Nephron progenitor cell (in vitro differentiated cells): ENCODE data around the gene BATF.

Experiments
- DNase-seq: peaks from one replicate; pipeline ENCODE4 v3.0.0; 2021
- H3K27ac Mint-ChIP-seq: 2 replicates; pipeline ENCODE4 v1.8.0; 2021; ENCODE audit warnings: mild to moderate bottlenecking, moderate library complexity, mixed read lengths
- H3K27me3 Mint-ChIP-seq: 2 replicates; pipeline ENCODE4 v1.8.0; 2021; ENCODE audit warnings: mild to moderate bottlenecking, low read depth, mixed read lengths; ENCODE audit not compliant: poor library complexity
- H3K36me3 Mint-ChIP-seq: 2 replicates; pipeline ENCODE4 v1.8.0; 2021; ENCODE audit warnings: low read depth, mixed read lengths
- H3K4me1 Mint-ChIP-seq: 2 replicates; pipeline ENCODE4 v1.8.0; 2021; ENCODE audit warnings: mixed read lengths
- H3K4me3 Mint-ChIP-seq: 2 replicates; pipeline ENCODE4 v1.8.0; 2021; ENCODE audit warnings: mild to moderate bottlenecking, moderate library complexity, mixed read lengths
- H3K9me3 Mint-ChIP-seq: 2 replicates; pipeline ENCODE4 v1.8.0; 2021; ENCODE audit warnings: mild to moderate bottlenecking, moderate library complexity, mixed read lengths
- CTCF ChIP-seq: fragments of 200-600 bp; sonication (generic); IDR thresholded peaks from 2 replicates; pipeline ENCODE4 v1.5.0; 2021; ENCODE audit warnings: antibody characterized with exemption

The BATF gene

GRCh38 chr14:75492832-75493591 is 29.3 kb upstream of the BATF start:
- no peak for DNase-seq
- peaks cover 6% of the 10 kb centered on the region for H3K27me3 Mint-ChIP-seq
- TF ChIP-seq CTCF = no peak
- peak overlapping the region; percentile 81 for H3K27ac Mint-ChIP-seq
- peak overlapping the region; percentile 12 for H3K4me3 Mint-ChIP-seq
- peaks cover 42% of the 10 kb centered on the region for H3K4me1 Mint-ChIP-seq
- H3K36me3 Mint-ChIP-seq = no peaks in the 10 kb centered on the region
- peaks cover 3% of the 10 kb centered on the region for H3K9me3 Mint-ChIP-seq

GRCh38 chr14:75493592-75494087 is 28.6 kb upstream of the BATF start:
- peak overlapping the region; percentile 81 for H3K27ac Mint-ChIP-seq
- peaks cover 6% of the 10 kb centered on the region for H3K27me3 Mint-ChIP-seq
- peak; percentile 41 for DNase-seq
- no peaks in the 10 kb centered on the region for H3K36me3 Mint-ChIP-seq
- H3K9me3 Mint-ChIP-seq = peaks cover 2% of the 10 kb centered on the region
- H3K4me3 Mint-ChIP-seq = no peak overlapping the region
- TF ChIP-seq CTCF = no peak
- H3K4me1 Mint-ChIP-seq = peaks cover 40% of the 10 kb centered on the region

- Mint-ChIP-seq H3K4me3 (no peak overlapping the region), H3K36me3 (no peaks in the 10 kb centered on the region), H3K9me3 (no peaks in the 10 kb centered on the region), H3K4me1 (peaks cover 46% of the 10 kb centered on the region), H3K27ac (no peak overlapping the region), H3K27me3 (peaks cover 6% of the 10 kb centered on the region)
- TF ChIP-seq CTCF = no peak
- DNase-seq = no peak
Measured at GRCh38 chr14:75494896-75495295, 27.4 kb upstream of the BATF start.

GRCh38 chr14:75495399-75495798 is 26.9 kb upstream of the BATF start:
- H3K9me3 Mint-ChIP-seq = no peaks in the 10 kb centered on the region
- no peak overlapping the region for H3K4me3 Mint-ChIP-seq
- no peak for DNase-seq
- H3K36me3 Mint-ChIP-seq = no peaks in the 10 kb centered on the region
- peaks cover 46% of the 10 kb centered on the region for H3K4me1 Mint-ChIP-seq
- no peak overlapping the region for H3K27ac Mint-ChIP-seq
- TF ChIP-seq CTCF = no peak
- H3K27me3 Mint-ChIP-seq = peaks cover 6% of the 10 kb centered on the region

GRCh38 chr14:75495882-75496281 is 26.4 kb upstream of the BATF start:
- no peak for DNase-seq

More at GRCh38 chr14:75495882-75496281, 26.4 kb upstream of the BATF start:
- Mint-ChIP-seq H3K4me1 (peaks cover 46% of the 10 kb centered on the region), H3K27ac (no peak overlapping the region), H3K27me3 (peaks cover 4% of the 10 kb centered on the region), H3K4me3 (no peak overlapping the region), H3K36me3 (no peaks in the 10 kb centered on the region), H3K9me3 (no peaks in the 10 kb centered on the region)
- no peak for TF ChIP-seq CTCF
